ENCODE measurements around the gene UQCR11.

Gene UQCR11

DNA sequence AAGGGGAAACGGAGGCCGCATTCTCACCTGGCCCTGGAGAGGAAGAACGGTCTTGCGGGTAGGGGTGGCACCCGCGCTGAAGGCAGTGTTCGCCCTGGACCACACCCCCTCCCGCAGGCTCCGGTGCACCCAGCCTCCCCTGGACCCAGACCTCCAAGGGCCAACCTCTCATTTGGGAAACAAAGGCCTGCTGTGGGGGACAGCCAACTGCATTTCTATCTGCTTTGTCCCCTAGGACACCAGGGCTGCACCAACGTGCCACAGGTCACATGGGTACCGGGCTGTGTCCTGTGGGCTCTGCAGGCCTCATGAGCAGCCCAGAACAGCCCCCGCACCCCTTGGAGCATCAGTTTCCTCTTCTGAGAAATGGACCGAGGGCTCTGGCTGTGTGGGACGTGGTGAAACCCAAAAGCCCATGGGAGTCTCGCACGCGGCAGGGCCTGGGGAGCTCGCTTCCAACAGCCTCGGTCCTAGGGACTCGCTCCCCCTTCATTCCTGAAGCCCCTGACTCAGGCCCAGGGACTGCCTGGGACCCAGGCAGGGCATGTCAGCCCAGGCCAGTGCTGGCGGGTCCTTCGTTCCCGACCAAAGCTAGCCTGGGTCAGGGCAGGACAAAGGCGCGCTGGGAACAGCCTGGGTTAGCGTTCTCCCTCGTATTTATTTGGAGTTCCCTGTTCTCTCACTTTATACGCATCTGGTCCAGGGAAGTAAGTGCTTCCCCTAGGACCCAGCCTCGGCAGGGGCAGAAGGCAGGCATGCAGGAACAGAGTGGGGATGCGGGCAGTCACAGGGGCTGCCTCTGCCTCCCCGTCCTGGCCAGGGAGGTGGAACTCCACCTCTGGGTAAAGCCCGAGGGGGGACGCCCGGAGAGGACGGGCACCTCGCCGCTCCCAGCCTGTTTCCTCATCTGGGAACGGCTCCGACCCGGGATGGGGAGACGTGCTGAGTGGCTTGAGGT, 42.5 kb upstream of the UQCR11 start:
- TF ChIP-seq CTCF (IDR thresholded peaks at IDR 0.05; ENCODE audit: low read depth, low read length, poor library complexity, severe bottlenecking) (no peak), EZH2phosphoT487 (IDR thresholded peaks at IDR 0.05; ENCODE audit: borderline replicate concordance, low read length) (no peak)
- Histone ChIP-seq H3K27me3 (ENCODE audit: control insufficient read depth, low read length) (no peaks in the 10 kb centered on the region), H3K4me1 (ENCODE audit: control insufficient read depth, low read length) (peaks cover 41% of the 10 kb centered on the region), H3K79me2 (ENCODE audit: control insufficient read depth, low read length) (peaks cover 93% of the 10 kb centered on the region), H3F3A (ENCODE audit: control insufficient read depth, insufficient read depth) (peaks cover 20% of the 10 kb centered on the region), H3K27ac (ENCODE audit: low read depth, low read length) (peak overlapping the region; percentile 93), H3K4me2 (ENCODE audit: low read length) (peak overlapping the region; percentile 96), H4K20me1 (ENCODE audit: control insufficient read depth, insufficient read depth, low read depth, low read length) (no peaks in the 10 kb centered on the region; the same call in 1 of the 2 replicates), H3K36me3 (ENCODE audit: control insufficient read depth, low read length) (peaks cover 85% of the 10 kb centered on the region), H3K9me2 (replicated peaks; ENCODE audit: control insufficient read depth, low read length) (no peaks in the 10 kb centered on the region), H3K9me3 (ENCODE audit: control insufficient read depth, insufficient read depth, low read length) (no peaks in the 10 kb centered on the region), H3K4me3 (ENCODE audit: low read length) (peak overlapping the region; percentile 84)

- Histone ChIP-seq H3K4me3 (ENCODE audit: low read length) (no peak overlapping the region), H3K4me1 (ENCODE audit: control insufficient read depth, low read length) (peaks cover 41% of the 10 kb centered on the region), H3K4me2 (ENCODE audit: low read length) (peak overlapping the region; percentile 96), H3F3A (ENCODE audit: control insufficient read depth, insufficient read depth) (peaks cover 20% of the 10 kb centered on the region), H3K79me2 (ENCODE audit: control insufficient read depth, low read length) (peaks cover 100% of the 10 kb centered on the region), H3K9me2 (replicated peaks; ENCODE audit: control insufficient read depth, low read length) (no peaks in the 10 kb centered on the region), H3K27ac (ENCODE audit: low read depth, low read length) (peak overlapping the region; percentile 93), H3K27me3 (ENCODE audit: control insufficient read depth, low read length) (no peaks in the 10 kb centered on the region), H3K9me3 (ENCODE audit: control insufficient read depth, insufficient read depth, low read length) (no peaks in the 10 kb centered on the region), H4K20me1 (ENCODE audit: control insufficient read depth, insufficient read depth, low read depth, low read length) (peaks cover 4% of the 10 kb centered on the region; the same call in 1 of the 2 replicates), H3K36me3 (ENCODE audit: control insufficient read depth, low read length) (peaks cover 94% of the 10 kb centered on the region)
- TF ChIP-seq EZH2phosphoT487 (IDR thresholded peaks at IDR 0.05; ENCODE audit: borderline replicate concordance, low read length) (no peak), CTCF (IDR thresholded peaks at IDR 0.05; ENCODE audit: low read depth, low read length, poor library complexity, severe bottlenecking) (no peak)
These were observed 41.6 kb upstream of the UQCR11 start for GRCh38 chr19:1646659-1647453.

GRCh38 chr19:1646149-1646548, 40.9 kb upstream of the UQCR11 start:
- peaks cover 4% of the 10 kb centered on the region; the same call in 1 of the 2 replicates for H4K20me1 ChIP-seq (ENCODE audit: control insufficient read depth, insufficient read depth, low read depth, low read length)
- H3K36me3 ChIP-seq (ENCODE audit: control insufficient read depth, low read length): peaks cover 97% of the 10 kb centered on the region
- H3K4me3 ChIP-seq (ENCODE audit: low read length): no peak overlapping the region
- no peak overlapping the region for H3K27ac ChIP-seq (ENCODE audit: low read depth, low read length)
- TF ChIP-seq CTCF (IDR thresholded peaks at IDR 0.05; ENCODE audit: low read depth, low read length, poor library complexity, severe bottlenecking) (no peak), EZH2phosphoT487 (IDR thresholded peaks at IDR 0.05; ENCODE audit: borderline replicate concordance, low read length) (no peak)
- peaks cover 41% of the 10 kb centered on the region for H3K4me1 ChIP-seq (ENCODE audit: control insufficient read depth, low read length)
- H3K9me2 ChIP-seq (replicated peaks; ENCODE audit: control insufficient read depth, low read length): no peaks in the 10 kb centered on the region
- no peak overlapping the region for H3K4me2 ChIP-seq (ENCODE audit: low read length)
- peaks cover 100% of the 10 kb centered on the region for H3K79me2 ChIP-seq (ENCODE audit: control insufficient read depth, low read length)
- no peaks in the 10 kb centered on the region for H3K27me3 ChIP-seq (ENCODE audit: control insufficient read depth, low read length)
- no peaks in the 10 kb centered on the region for H3K9me3 ChIP-seq (ENCODE audit: control insufficient read depth, insufficient read depth, low read length)
- peaks cover 18% of the 10 kb centered on the region for H3F3A ChIP-seq (ENCODE audit: control insufficient read depth, insufficient read depth)
